Urothelium cell line (cell line): ENCODE measurements around the gene STOML2.

ENCODE experiments used
- DNase-seq: peaks from one replicate; pipeline ENCODE4 v3.0.0; 2011; ENCODE audit warnings: low spot score, mixed read lengths
- FAIRE-seq: peaks from 2 replicates; lab custom pipeline; 2011; peaks lifted over from hg19 to GRCh38; lab: Jason Lieb, UNC

Gene STOML2

DNA sequence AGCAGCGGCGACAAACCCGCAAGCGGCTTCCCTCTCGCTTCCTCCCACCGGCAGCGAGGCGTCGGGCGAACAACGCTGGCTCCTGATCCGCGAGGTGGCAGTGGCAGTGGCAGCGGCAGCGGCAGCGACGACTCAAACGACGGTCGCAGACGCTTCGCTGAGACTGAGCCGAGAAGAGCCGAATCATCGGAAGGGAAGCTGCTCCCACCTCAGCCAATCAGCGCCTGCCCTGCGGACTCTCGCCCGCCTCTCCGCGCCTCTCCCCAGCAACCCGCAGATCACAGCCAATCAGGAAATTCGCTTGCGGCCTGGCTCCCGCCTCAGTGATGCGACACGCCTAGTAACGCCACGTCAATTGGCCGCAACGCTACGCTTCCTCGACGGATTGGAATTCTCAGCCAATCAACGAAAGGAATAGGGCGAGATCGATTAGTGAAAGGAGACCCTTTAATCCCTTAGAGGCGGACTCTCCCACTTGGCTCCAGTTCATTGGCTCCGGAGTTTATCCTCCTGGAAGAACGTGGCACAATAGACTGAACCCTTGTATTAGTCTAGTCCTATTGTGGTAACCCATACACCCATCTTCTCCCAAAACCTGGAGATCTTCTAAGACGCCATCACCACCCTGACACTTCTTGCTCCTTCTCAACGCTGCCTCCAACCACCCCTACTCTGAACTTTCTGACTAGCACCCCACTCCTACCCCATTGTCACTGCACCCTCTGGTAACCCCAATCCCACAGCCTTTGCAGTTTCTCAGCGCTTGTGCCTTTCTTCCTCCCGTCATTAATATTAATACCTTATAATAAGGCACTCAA, 30.3 kb downstream of the STOML2 start, which contains the start of gene VCP:
Gene VCP (minus strand): TSS at position 165 of the 818 bp plus-strand sequence. CDS start 272 bp downstream, outside the sequence.
- DNase-seq (peak; percentile 100), FAIRE-seq (peak; percentile 87)

DNA sequence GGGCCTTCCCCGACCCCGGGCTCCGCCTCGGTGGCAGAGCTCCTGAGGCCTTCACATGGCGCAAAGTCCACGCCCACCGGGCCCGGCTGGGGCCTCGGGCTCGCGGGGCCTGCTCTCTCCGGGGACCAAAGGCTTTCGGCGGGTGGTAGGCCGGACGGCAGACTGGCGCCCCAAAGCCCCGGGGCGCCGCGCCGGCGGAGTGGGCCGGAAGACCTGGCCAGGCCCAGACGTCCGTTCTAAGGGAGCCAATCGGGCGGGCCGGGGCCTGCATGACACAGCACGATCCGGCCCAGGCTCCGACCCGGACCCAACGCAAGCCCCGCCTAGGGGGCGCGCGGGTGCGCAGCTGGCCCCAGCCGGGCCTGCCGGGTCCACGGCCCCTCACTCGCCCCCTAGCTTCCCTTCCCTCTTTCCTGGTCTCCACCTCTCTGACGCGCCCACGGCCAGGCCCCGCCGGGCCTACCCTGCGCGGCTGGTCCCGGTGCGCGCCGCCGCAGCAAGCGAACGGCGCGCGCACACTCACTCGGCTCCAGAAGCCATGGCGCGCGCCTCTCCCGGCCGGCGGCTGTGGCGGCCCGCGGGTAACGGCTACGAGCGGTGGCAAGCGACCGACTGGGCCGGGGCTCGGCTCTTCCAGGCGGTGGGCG, 31.0 kb downstream of the STOML2 start:
- DNase-seq (peak; percentile 89), FAIRE-seq (no peak)

DNA sequence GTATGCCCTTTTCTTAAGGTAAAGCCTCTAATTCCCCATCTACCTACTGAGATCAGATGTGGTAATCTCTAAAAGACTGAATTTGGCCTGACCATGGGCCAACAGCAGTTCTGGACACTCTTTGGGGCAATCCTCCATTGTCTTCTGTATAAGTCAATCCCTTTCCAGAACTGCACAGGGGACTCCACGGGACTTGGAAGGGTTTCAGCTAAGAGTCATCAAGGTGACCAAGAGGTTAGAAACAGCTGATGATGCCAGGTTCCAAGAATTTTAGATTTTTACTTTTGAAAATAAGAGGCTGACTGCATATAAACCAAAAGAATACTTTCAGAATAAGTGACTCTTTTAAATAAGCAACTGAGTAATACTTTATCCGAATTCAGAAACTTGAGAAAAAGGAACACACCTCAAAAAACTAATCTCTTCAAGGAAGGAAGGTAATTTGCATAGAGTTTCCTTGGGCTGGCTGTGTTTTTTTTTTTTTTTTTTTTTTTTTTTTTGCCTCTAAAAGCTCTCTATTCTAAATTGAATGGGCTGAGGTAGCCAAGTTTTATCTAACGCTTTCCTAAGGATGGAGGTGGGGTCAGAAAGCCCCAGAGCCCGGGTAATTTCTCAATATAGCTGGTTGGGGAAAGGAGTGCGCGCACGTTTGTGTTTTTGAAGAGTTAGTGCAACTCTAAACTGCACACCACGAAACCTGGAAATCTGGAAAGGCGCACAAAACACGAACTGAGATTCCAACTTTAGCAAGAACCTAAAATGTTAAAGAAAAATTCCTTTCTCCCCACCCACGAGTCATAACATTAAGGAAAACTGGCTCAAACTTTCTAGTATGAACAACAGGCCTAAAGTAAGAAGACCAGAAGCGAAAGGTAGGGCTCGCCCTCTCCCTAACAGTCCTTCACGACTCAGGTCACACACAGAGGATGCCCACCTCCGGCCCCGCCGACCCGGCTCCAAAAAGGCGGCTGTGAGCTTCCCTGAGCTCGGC, 31.8 kb downstream of the STOML2 start:
- no peak for DNase-seq
- no peak for FAIRE-seq

DNA sequence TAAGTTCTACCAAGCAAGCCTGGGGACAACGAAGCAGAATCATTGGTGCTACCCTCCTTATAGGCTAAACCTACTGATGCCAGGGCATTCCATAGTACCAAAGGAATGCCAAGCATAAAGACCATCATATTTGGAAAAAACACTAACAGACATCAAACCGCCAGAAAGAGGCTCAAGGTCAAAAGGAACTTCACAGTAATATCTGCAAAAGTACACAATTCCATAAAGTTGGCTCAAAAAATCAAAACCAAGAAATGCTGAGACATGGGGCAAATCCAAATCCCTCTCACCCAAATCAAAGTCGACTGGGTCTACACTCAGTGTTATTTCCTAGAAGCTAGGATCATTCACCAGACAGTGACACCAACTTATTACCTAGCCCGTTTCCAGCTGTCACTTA, 33.9 kb downstream of the STOML2 start:
- DNase-seq (no peak), FAIRE-seq (no peak)

DNA sequence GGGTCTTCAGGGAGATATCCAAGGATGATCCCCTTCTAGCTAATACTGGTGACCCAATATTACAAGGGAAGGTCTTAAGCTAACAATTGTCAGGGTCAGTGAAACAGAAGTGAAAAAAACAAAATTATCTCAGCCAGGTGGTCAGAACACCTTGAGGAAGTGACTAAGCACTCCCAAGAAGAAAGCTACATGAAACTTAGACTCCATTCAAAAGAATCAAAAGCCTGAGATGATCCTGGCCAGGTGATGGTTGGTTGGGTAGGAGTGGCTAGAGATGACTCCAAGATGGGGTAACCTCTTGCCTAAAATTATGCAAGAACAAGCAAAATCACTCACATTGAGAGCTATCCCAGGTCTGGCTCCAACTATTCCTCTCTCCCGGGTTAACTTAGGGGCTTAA, 35.9 kb downstream of the STOML2 start:
- no peak for FAIRE-seq

DNA sequence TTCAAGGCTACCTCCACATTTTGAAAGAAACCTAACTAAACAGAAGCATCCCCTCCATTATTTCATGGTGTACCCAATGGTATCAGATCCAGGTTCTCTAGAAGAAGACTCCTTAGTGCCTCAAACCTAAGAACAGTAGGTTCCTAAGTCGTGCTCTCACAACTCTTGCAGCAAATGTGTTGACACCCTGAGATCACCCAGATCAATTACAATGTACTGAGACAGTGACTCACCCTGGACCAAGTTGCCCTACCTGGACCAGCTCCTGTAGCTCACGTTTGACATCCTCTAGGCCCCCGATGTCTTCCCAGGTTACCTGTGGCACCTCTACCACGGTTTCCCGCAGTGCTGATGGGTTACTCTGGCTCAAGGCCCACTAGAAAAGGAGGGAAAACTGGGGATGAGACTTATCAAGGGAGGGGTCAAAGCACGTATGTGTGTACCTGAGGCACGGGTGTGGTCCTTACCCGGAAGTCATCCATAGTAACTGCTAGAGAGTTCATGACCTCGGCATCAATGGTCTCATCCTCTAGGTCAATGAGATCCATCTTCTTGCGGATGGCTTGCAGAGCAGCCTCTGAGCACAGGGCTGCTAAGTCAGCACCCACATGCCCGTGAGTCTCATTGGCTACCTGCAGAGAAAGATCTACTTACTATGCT, 42.3 kb downstream of the STOML2 start:
- FAIRE-seq: no peak
- no peak for DNase-seq

More for the DNA sequence above, 35.9 kb downstream of the STOML2 start:
- no peak for DNase-seq

DNA sequence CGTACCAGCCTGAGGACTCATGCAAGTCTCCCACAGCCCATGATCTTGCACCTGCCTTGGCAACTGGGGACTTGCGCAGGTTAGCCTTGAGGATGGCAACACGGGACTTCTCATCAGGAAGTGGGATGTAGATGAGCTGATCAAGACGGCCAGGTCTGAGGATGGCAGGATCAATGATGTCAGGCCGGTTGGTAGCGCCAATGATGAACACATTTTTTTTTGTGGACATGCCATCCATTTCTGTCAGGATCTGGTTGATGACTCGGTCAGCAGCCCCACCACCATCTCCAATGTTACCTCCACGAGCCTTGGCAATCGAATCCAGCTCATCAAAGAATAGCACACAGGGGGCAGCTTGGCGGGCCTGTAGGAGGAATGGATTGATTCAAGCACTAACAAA, 43.5 kb downstream of the STOML2 start:
- no peak for DNase-seq
- no peak for FAIRE-seq

DNA sequence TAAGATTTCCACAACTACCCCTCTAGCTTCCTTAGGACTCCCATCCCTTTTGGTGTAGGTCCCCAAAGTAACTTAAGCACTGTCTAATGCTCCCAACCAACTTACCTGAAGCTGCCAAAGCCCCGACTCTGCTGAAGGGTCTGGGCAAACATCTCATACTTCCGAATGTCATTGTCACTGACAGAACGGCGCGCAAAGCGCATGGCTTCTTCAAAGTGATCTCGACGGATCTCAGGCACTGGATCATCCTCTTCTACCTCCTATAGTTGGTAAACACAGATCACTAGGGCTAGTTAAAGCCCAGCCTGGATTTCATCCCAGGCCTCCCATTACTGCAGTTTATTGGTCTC, 45.7 kb downstream of the STOML2 start:
- FAIRE-seq: no peak

DNA sequence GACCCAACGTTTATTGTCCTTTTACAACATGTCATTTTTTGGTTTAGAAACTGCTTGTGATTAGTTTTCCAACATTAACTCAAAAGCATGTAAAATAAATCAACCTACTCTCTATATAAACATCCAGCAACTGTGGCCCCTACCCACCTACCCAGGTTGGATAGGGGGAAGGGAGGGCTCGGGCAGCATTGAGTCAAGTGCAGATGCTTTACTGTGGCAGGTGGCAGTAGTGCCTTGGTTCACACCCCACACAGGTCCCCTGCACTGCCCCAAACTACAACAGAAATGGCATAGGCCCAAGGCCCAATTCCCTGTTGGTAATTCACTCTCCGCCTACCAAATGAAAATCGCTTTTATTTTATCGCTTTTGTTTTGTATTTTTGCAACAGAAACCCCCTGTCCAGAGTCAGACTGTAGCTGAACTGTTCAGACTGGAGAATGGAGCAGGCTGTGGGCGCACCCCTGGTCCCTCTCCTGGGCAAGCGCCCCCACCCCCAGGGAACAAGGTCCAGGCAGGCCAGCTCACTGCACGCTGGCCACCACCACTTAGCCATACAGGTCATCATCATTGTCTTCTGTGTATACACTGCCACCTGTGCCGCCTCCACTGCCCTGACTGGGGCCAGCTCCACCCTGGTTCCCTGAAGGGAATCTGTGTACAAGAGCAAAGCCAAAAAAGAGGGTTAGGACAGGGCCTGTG, 46.2 kb downstream of the STOML2 start:
- FAIRE-seq: peak; percentile 59
- DNase-seq: no peak

More for the DNA sequence above, 45.7 kb downstream of the STOML2 start:
- no peak for DNase-seq

DNA sequence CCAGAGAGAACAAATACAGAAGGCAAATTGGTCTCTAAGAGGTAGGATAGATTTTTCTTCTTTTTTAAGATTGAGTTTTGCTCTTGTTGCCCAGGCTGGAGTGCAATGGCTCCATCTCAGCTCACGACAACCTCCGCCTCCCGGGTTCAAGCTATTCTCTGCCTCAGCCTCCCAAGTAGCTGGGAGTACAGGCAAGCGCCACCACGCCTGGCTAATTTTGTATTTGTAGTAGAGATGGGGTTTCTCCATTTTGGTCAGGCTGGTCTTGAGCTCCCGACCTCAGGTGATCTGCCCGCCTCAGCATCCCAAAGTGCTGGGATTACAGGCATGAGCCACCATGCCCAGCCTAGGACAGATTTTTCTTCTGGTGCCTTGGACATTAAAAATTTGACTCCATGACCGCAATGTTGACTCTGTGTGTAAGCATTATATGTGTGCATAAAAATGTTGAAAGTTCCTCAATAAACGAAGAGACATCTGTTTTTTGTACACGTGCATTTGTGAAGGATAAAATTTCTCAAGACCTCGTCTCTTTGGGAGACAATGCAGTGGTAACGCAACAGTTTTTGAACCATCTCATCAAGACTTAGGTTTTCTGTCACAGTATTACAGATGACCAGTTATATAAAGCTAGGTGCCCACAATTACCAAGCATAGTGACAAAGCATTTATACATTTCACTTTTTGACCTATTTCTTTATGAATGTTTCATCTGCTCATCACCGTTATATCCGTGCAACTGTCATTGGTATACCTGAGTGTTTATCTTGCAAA, 47.9 kb downstream of the STOML2 start:
- no peak for DNase-seq
- FAIRE-seq: no peak

DNA sequence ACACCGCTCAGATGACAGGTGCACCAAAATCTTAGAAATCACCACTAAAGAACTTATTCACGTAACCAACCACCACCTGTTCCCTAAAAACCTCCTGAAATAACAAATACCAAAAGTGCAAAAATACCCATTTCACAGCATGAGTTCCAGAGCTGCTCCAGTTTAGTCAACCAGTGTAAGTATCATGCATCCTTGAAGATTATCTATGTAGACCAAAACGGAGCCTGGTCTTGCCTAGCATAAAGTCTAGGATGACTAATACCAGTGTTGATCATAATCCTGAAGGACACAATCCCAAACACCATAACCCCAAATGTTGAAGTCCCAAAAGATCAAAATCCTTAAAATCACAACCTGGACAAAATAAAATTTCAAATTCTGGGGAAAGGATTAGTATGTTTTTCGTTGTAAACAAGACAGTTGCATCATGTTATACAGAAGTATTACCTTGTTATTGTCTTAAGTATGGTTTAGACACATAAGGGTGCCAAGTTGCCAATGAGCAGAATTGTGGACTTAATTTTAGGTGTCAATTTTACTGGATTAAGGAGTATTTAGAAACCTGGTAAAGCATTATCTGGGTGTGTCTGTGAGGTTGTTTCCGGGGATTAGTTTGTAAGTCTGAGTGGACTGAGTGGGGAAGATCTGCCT, 48.6 kb downstream of the STOML2 start:
- no peak for FAIRE-seq

DNA sequence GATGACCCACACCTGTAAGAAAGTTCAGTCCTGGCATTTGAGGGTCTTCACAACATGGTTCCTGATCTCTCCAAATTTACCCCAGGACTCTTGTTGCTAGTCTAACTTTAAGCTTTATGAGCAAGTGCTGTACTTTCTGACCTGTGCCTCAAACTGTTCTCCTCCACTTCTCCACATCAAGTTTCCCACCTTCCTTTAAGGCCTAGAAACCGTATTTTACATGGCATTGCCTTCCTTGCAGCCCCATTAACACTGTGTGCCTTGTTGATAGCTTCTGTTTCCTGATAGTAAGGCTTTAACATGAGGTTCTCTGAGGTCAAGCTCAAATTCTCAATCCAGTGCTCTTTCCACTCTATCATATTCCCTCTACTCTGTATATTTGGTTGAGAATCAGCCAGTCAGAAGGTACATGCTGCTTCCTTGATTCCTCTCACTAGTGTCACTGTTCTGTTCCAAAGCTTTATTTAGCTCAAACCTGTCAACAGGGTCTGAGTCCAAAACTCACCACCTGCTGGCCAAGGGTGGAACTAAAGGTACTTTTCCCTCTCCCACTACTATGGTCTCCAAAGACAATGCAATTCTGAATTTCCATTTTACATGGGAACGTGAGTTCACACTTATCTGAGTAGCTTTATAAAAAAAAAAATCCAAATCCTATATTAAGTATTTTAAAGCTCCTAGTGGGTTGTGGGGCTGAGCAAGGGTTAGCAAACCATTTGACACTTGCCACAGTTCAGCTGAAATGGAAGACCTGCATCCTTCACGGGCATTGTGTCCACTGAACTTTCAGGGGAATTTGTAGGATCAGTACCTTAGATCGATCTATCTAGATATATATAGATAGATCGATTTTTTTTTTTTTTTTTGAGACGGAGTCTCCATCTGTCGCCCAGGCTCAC, 51.6 kb downstream of the STOML2 start:
- DNase-seq: peak; percentile 57
- no peak for FAIRE-seq

More for the DNA sequence above, 48.6 kb downstream of the STOML2 start:
- DNase-seq: no peak
